NCI-H2171 (cell line): ENCODE measurements around the gene PLIN1.
A peak's percentile ranks its signal among the peaks of the same experiment; 100 is the strongest.
"Not testable (repeated sequence)": the region's sequence is repeated elsewhere in the genome, so short reads cannot be mapped to it uniquely, and the experiment has no call there.

Experiments
- DNase-seq: peaks from one replicate; lab custom pipeline; 2025; lab: John Stamatoyannopoulos, UW

The PLIN1 gene

GRCh38 chr15:89679212-89679611 is at the start of gene PLIN1:
Gene PLIN1, minus strand, starts transcription at chr15:89679367. Its CDS starts 1,878 bp downstream, at chr15:89677489.
- no peak for DNase-seq

GRCh38 chr15:89728254-89728653 is 49.1 kb upstream of the PLIN1 start:
- no peak for DNase-seq

GRCh38 chr15:89725064-89725463 is 45.9 kb upstream of the PLIN1 start:
- DNase-seq, result no peak

- DNase-seq, result no peak
Measured at GRCh38 chr15:89724621-89725020, 45.5 kb upstream of the PLIN1 start.

GRCh38 chr15:89723031-89723430 is 43.9 kb upstream of the PLIN1 start:
- no peak for DNase-seq

GRCh38 chr15:89714775-89715174 is 35.6 kb upstream of the PLIN1 start:
- DNase-seq, result no peak

GRCh38 chr15:89707577-89707976 is 28.4 kb upstream of the PLIN1 start:
- no peak for DNase-seq

GRCh38 chr15:89704411-89704810 is 25.2 kb upstream of the PLIN1 start:
- DNase-seq, result no peak

- no peak for DNase-seq
Measured at GRCh38 chr15:89695198-89695597, 16.0 kb upstream of the PLIN1 start.

- DNase-seq, result no peak
Measured at GRCh38 chr15:89693696-89694095, 14.5 kb upstream of the PLIN1 start.

GRCh38 chr15:89693091-89693490 is 13.9 kb upstream of the PLIN1 start:
- DNase-seq, result no peak

- peak; percentile 86 for DNase-seq
Measured at GRCh38 chr15:89690276-89691218, 11.4 kb upstream of the PLIN1 start, which contains the start of the genes PEX11A and WDR93. Gene PEX11A, minus strand, starts transcription at chr15:89690754. Its CDS starts 122 bp downstream, at chr15:89690632. Gene WDR93, plus strand, starts transcription at chr15:89690811. Its CDS starts 10,936 bp downstream, at chr15:89701747.

GRCh38 chr15:89689930-89690275 is 10.7 kb upstream of the PLIN1 start:
- DNase-seq, result not testable (repeated sequence)

- no peak for DNase-seq
Measured at GRCh38 chr15:89686522-89686921, 7.4 kb upstream of the PLIN1 start.

- no peak for DNase-seq
Measured at GRCh38 chr15:89685995-89686394, 6.8 kb upstream of the PLIN1 start.

GRCh38 chr15:89681146-89681545 is 2.0 kb upstream of the PLIN1 start:
- DNase-seq, result no peak

- no peak for DNase-seq
Measured at GRCh38 chr15:89680282-89680873, 1.2 kb upstream of the PLIN1 start.

GRCh38 chr15:89677381-89677780 is 1.8 kb downstream of the PLIN1 start:
- no peak for DNase-seq

- no peak for DNase-seq
Measured at GRCh38 chr15:89675606-89676005, 3.6 kb downstream of the PLIN1 start.

- DNase-seq, result no peak
Measured at GRCh38 chr15:89674526-89674925, 4.6 kb downstream of the PLIN1 start.

GRCh38 chr15:89673165-89673512 is 6.0 kb downstream of the PLIN1 start:
- no peak for DNase-seq

- no peak for DNase-seq
Measured at GRCh38 chr15:89672221-89673164, 6.7 kb downstream of the PLIN1 start.
